ENCODE measurements around the gene NOTCH1.

GRCh38 chr9:136592666-136593065 is 46.8 kb upstream of the NOTCH1 start:
- TF ChIP-seq POLR2AphosphoS5 (IDR thresholded peaks at IDR 0.05; ENCODE audit: borderline replicate concordance, low read depth, low read length) = no peak
- no peak for TF ChIP-seq EZH2 (IDR thresholded peaks at IDR 0.05)
- TF ChIP-seq FOXP2 (optimal IDR thresholded peaks at IDR 0.05; ENCODE audit: control extremely low read depth, extremely low read length, insufficient read depth) = no peak

Data from SK-N-MC (cell line).